ENCODE measurements around the gene TRAF7.

DNA sequence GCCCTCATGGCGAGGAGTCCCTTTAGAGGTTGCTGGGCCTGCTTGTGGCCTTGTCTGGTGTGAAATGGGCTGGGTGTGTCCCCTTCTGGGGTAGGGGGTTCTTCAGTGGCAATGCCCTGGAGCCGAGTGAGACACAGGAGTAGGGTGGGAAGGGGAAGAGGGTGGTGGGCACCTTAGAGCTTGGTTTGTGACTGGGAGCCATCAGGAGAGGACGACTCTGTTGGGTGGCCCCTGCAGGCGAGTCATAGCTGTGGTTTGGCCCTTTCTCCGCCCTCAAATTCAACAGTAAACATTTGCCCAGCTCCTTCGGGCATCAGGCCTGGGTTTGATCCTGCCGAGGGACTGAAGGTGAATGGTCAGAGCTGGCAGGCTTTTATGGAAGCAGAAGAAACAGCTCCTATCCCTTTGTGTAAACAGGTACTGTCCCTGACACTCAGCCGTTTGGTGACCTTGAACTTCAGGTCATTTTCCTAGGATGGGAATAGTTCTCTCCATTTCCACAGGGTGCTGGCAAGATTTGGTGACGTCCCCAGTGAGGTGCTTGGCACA is 70.7 kb downstream of the TRAF7 start:
- TF ChIP-seq, protein P1, sequence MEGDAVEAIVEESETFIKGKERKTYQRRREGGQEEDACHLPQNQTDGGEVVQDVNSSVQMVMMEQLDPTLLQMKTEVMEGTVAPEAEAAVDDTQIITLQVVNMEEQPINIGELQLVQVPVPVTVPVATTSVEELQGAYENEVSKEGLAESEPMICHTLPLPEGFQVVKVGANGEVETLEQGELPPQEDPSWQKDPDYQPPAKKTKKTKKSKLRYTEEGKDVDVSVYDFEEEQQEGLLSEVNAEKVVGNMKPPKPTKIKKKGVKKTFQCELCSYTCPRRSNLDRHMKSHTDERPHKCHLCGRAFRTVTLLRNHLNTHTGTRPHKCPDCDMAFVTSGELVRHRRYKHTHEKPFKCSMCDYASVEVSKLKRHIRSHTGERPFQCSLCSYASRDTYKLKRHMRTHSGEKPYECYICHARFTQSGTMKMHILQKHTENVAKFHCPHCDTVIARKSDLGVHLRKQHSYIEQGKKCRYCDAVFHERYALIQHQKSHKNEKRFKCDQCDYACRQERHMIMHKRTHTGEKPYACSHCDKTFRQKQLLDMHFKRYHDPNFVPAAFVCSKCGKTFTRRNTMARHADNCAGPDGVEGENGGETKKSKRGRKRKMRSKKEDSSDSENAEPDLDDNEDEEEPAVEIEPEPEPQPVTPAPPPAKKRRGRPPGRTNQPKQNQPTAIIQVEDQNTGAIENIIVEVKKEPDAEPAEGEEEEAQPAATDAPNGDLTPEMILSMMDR (IDR thresholded peaks at IDR 0.05; ENCODE audit: insufficient read depth, low read length, poor library complexity, severe bottlenecking): no peak
- no peak for TF ChIP-seq EZH2phosphoT487 (conservative IDR thresholded peaks at IDR 0.05; ENCODE audit: low read length)
